Osteoblast (primary cell): Measurements from ENCODE around the gene ZNF41. TPM values are rescaled to one million over a fixed set of nuclear protein-coding genes. Genes with fewer than 3 reads are reported as not detected.

Experiments used
- DNase-seq: peaks from one replicate; pipeline ENCODE4 v3.0.0; 2011; ENCODE audit warnings: low spot score, mixed read lengths; ENCODE audit not compliant: insufficient read length; ENCODE audit errors: missing footprints
- H2AFZ ChIP-seq: 2 replicates; pipeline ENCODE4 v1.6.0; 2011; ENCODE audit warnings: mild to moderate bottlenecking, low read length
- H3K27ac ChIP-seq: 2 replicates; pipeline ENCODE4 v1.5.1; 2011; ENCODE audit warnings: mild to moderate bottlenecking, low read depth, low read length, moderate library complexity
- H3K27me3 ChIP-seq: 2 replicates; pipeline ENCODE4 v1.6.0; 2012; ENCODE audit warnings: mild to moderate bottlenecking, control low read depth, inconsistent platforms, low read length, moderate library complexity; ENCODE audit not compliant: insufficient read depth
- H3K36me3 ChIP-seq: 2 replicates; pipeline ENCODE4 v1.5.1; 2011; ENCODE audit warnings: mild to moderate bottlenecking, low read length, control low read depth, moderate library complexity; ENCODE audit not compliant: insufficient read depth
- H3K4me1 ChIP-seq: 2 replicates; pipeline ENCODE4 v1.5.1; 2011; ENCODE audit warnings: mild to moderate bottlenecking, low read length, control low read depth, moderate library complexity; ENCODE audit not compliant: insufficient read depth
- H3K4me2 ChIP-seq: 2 replicates; pipeline ENCODE4 v1.6.0; 2011; ENCODE audit warnings: mild to moderate bottlenecking, low read length; ENCODE audit not compliant: insufficient read depth
- H3K4me3 ChIP-seq: fragments of 200-600 bp; sonication (generic); 3 replicates; pipeline ENCODE4 v1.5.1; 2012; ENCODE audit warnings: mild to moderate bottlenecking, low read length, inconsistent platforms; ENCODE audit not compliant: insufficient read depth
- H3K79me2 ChIP-seq: 2 replicates; pipeline ENCODE4 v1.6.0; 2012; ENCODE audit warnings: mild to moderate bottlenecking, low read length, control low read depth, inconsistent platforms; ENCODE audit not compliant: insufficient read depth
- H3K9me3 ChIP-seq: 2 replicates; pipeline ENCODE4 v1.5.1; 2011; ENCODE audit warnings: low read depth, low read length, control low read depth
- H4K20me1 ChIP-seq: 2 replicates; pipeline ENCODE4 v1.6.0; 2012; ENCODE audit warnings: mild to moderate bottlenecking, low read length, control low read depth; ENCODE audit not compliant: insufficient read depth
- CTCF ChIP-seq: IDR thresholded peaks from 2 replicates; pipeline ENCODE4 v1.5.1; 2011; ENCODE audit warnings: mild to moderate bottlenecking, low read depth, low read length, moderate library complexity; ENCODE audit errors: extremely low read depth
- total RNA-seq: library from RNA; depleted of rRNA; stranded (reverse); fragments of >200 nt; gene quantifications from 2 replicates; pipeline ENCODE4 v1.2.3, GENCODE V29; 2012

ZNF41 gene
- total RNA-seq, 1 donor, result 9.0 TPM

GRCh38 chrX:47475476-47475875, 7.5 kb downstream of the ZNF41 start:
- Histone ChIP-seq H3K27ac (no peak overlapping the region), H2AFZ (no peak overlapping the region), H3K4me3 (no peak overlapping the region), H3K9me3 (no peaks in the 10 kb centered on the region), H3K4me1 (no peaks in the 10 kb centered on the region), H3K4me2 (no peak overlapping the region), H3K27me3 (no peaks in the 10 kb centered on the region), H4K20me1 (peaks cover 3% of the 10 kb centered on the region), H3K36me3 (no peaks in the 10 kb centered on the region), H3K79me2 (peaks cover 35% of the 10 kb centered on the region)
- no peak for TF ChIP-seq CTCF
- DNase-seq, result no peak

- Histone ChIP-seq H3K4me3 (no peak overlapping the region), H3K9me3 (no peaks in the 10 kb centered on the region), H3K36me3 (peaks cover 3% of the 10 kb centered on the region), H3K4me1 (no peaks in the 10 kb centered on the region), H3K4me2 (no peak overlapping the region), H2AFZ (no peak overlapping the region), H3K79me2 (peaks cover 12% of the 10 kb centered on the region), H3K27ac (no peak overlapping the region), H4K20me1 (peaks cover 3% of the 10 kb centered on the region), H3K27me3 (no peaks in the 10 kb centered on the region)
- no peak for TF ChIP-seq CTCF
- no peak for DNase-seq
These were observed 15.9 kb downstream of the ZNF41 start for GRCh38 chrX:47467106-47467505.

GRCh38 chrX:47460561-47460960, 22.5 kb downstream of the ZNF41 start:
- Histone ChIP-seq H3K4me1 (no peaks in the 10 kb centered on the region), H3K9me3 (no peaks in the 10 kb centered on the region), H3K4me3 (no peak overlapping the region), H3K36me3 (no peaks in the 10 kb centered on the region), H3K27ac (no peak overlapping the region), H2AFZ (no peak overlapping the region), H4K20me1 (no peaks in the 10 kb centered on the region), H3K79me2 (no peaks in the 10 kb centered on the region), H3K27me3 (no peaks in the 10 kb centered on the region), H3K4me2 (no peak overlapping the region)
- TF ChIP-seq CTCF, result no peak
- no peak for DNase-seq

- DNase-seq, result no peak
- Histone ChIP-seq H3K79me2 (no peaks in the 10 kb centered on the region), H3K4me1 (no peaks in the 10 kb centered on the region), H3K27ac (no peak overlapping the region), H3K27me3 (no peaks in the 10 kb centered on the region), H3K36me3 (peaks cover 4% of the 10 kb centered on the region), H3K9me3 (no peaks in the 10 kb centered on the region), H2AFZ (no peak overlapping the region), H3K4me3 (no peak overlapping the region), H3K4me2 (no peak overlapping the region), H4K20me1 (no peaks in the 10 kb centered on the region)
- no peak for TF ChIP-seq CTCF
These were observed 24.5 kb downstream of the ZNF41 start for GRCh38 chrX:47458528-47458927.
